IPS-18a (cell line): ENCODE data around the gene TNFRSF4.

Experiments used
- H3K27ac ChIP-seq: one replicate; pipeline ENCODE4 v1.5.1; 2013; ENCODE audit warnings: low read length
- H3K27me3 ChIP-seq: one replicate; pipeline ENCODE4 v1.6.1; 2013; ENCODE audit warnings: mild to moderate bottlenecking, low read length; ENCODE audit not compliant: control insufficient read depth, insufficient read depth
- H3K36me3 ChIP-seq: one replicate; pipeline ENCODE4 v1.6.1; 2013; ENCODE audit warnings: low read depth, low read length; ENCODE audit not compliant: control insufficient read depth
- H3K4me1 ChIP-seq: one replicate; pipeline ENCODE4 v1.6.1; 2013; ENCODE audit warnings: low read depth, low read length; ENCODE audit not compliant: control insufficient read depth
- H3K4me3 ChIP-seq: one replicate; pipeline ENCODE4 v1.5.1; 2013; ENCODE audit warnings: low read length
- H3K9ac ChIP-seq: one replicate; pipeline ENCODE4 v1.6.1; 2013; ENCODE audit warnings: mild to moderate bottlenecking, low read length, moderate library complexity
- H3K9me3 ChIP-seq: one replicate; pipeline ENCODE4 v1.6.1; 2013; ENCODE audit warnings: low read depth, low read length; ENCODE audit not compliant: control insufficient read depth

Gene TNFRSF4

GRCh38 chr1:1213345-1214265, at the start of gene TNFRSF4:
TNFRSF4 (minus strand) TSS chr1:1214153; CDS start chr1:1214127, 26 bp downstream.
- no peaks in the 10 kb centered on the region for H3K27me3 ChIP-seq
- no peak within 1 kb of the TSS for H3K4me3 ChIP-seq
- H3K9me3 ChIP-seq: no peaks in the 10 kb centered on the region
- no peak within 1 kb of the TSS for H3K27ac ChIP-seq
- peaks cover 6% of the 10 kb centered on the region for H3K36me3 ChIP-seq
- H3K4me1 ChIP-seq: no peaks in the 10 kb centered on the region
- H3K9ac ChIP-seq: no peak within 1 kb of the TSS

- Histone ChIP-seq H3K4me3 (no peak overlapping the region), H3K27ac (no peak overlapping the region), H3K27me3 (no peaks in the 10 kb centered on the region), H3K9me3 (no peaks in the 10 kb centered on the region), H3K4me1 (peaks cover 2% of the 10 kb centered on the region), H3K9ac (no peak overlapping the region), H3K36me3 (peaks cover 45% of the 10 kb centered on the region)
These were observed 48.8 kb upstream of the TNFRSF4 start for GRCh38 chr1:1262758-1263157.

- no peaks in the 10 kb centered on the region for H3K9me3 ChIP-seq
- H3K9ac ChIP-seq: no peak overlapping the region
- peaks cover 6% of the 10 kb centered on the region for H3K4me1 ChIP-seq
- H3K36me3 ChIP-seq: peaks cover 39% of the 10 kb centered on the region
- no peaks in the 10 kb centered on the region for H3K27me3 ChIP-seq
- H3K4me3 ChIP-seq: no peak overlapping the region
- no peak overlapping the region for H3K27ac ChIP-seq
These were observed 48.1 kb upstream of the TNFRSF4 start for GRCh38 chr1:1262071-1262470.

- no peak overlapping the region for H3K4me3 ChIP-seq
- H3K36me3 ChIP-seq: peaks cover 40% of the 10 kb centered on the region
- peaks cover 6% of the 10 kb centered on the region for H3K4me1 ChIP-seq
- no peaks in the 10 kb centered on the region for H3K27me3 ChIP-seq
- no peak overlapping the region for H3K27ac ChIP-seq
- no peak overlapping the region for H3K9ac ChIP-seq
- no peaks in the 10 kb centered on the region for H3K9me3 ChIP-seq
These were observed 47.0 kb upstream of the TNFRSF4 start for GRCh38 chr1:1260843-1261560.

GRCh38 chr1:1259951-1260600, 46.1 kb upstream of the TNFRSF4 start:
- Histone ChIP-seq H3K9ac (no peak overlapping the region), H3K36me3 (peaks cover 36% of the 10 kb centered on the region), H3K9me3 (no peaks in the 10 kb centered on the region), H3K4me3 (no peak overlapping the region), H3K4me1 (peaks cover 6% of the 10 kb centered on the region), H3K27me3 (no peaks in the 10 kb centered on the region), H3K27ac (no peak overlapping the region)

- Histone ChIP-seq H3K27ac (no peak overlapping the region), H3K27me3 (no peaks in the 10 kb centered on the region), H3K9ac (no peak overlapping the region), H3K9me3 (no peaks in the 10 kb centered on the region), H3K4me3 (no peak overlapping the region), H3K36me3 (peaks cover 36% of the 10 kb centered on the region), H3K4me1 (peaks cover 6% of the 10 kb centered on the region)
These were observed 45.6 kb upstream of the TNFRSF4 start for GRCh38 chr1:1259540-1259939.

GRCh38 chr1:1259119-1259488, 45.2 kb upstream of the TNFRSF4 start:
- peaks cover 6% of the 10 kb centered on the region for H3K4me1 ChIP-seq
- H3K27me3 ChIP-seq: no peaks in the 10 kb centered on the region
- H3K4me3 ChIP-seq: no peak overlapping the region
- H3K36me3 ChIP-seq: peaks cover 36% of the 10 kb centered on the region
- no peak overlapping the region for H3K9ac ChIP-seq
- no peaks in the 10 kb centered on the region for H3K9me3 ChIP-seq
- H3K27ac ChIP-seq: no peak overlapping the region

GRCh38 chr1:1256956-1257871, 43.3 kb upstream of the TNFRSF4 start:
- Histone ChIP-seq H3K9ac (no peak overlapping the region), H3K9me3 (no peaks in the 10 kb centered on the region), H3K27me3 (no peaks in the 10 kb centered on the region), H3K36me3 (peaks cover 22% of the 10 kb centered on the region), H3K4me3 (no peak overlapping the region), H3K4me1 (peaks cover 6% of the 10 kb centered on the region), H3K27ac (no peak overlapping the region)

GRCh38 chr1:1255611-1256010, 41.7 kb upstream of the TNFRSF4 start:
- Histone ChIP-seq H3K36me3 (peaks cover 19% of the 10 kb centered on the region), H3K27ac (no peak overlapping the region)

GRCh38 chr1:1255078-1255477, 41.1 kb upstream of the TNFRSF4 start:
- H3K4me1 ChIP-seq: peaks cover 6% of the 10 kb centered on the region
- peaks cover 19% of the 10 kb centered on the region for H3K36me3 ChIP-seq
- no peak overlapping the region for H3K4me3 ChIP-seq
- H3K27ac ChIP-seq: no peak overlapping the region
- H3K9me3 ChIP-seq: no peaks in the 10 kb centered on the region
- no peak overlapping the region for H3K9ac ChIP-seq
- no peaks in the 10 kb centered on the region for H3K27me3 ChIP-seq

More at GRCh38 chr1:1255611-1256010, 41.7 kb upstream of the TNFRSF4 start:
- H3K27me3 ChIP-seq: no peaks in the 10 kb centered on the region
- H3K4me1 ChIP-seq: peaks cover 6% of the 10 kb centered on the region
- H3K4me3 ChIP-seq: no peak overlapping the region
- H3K9ac ChIP-seq: no peak overlapping the region
- H3K9me3 ChIP-seq: no peaks in the 10 kb centered on the region

- Histone ChIP-seq H3K36me3 (peaks cover 16% of the 10 kb centered on the region), H3K27ac (no peak overlapping the region)
These were observed 40.7 kb upstream of the TNFRSF4 start for GRCh38 chr1:1254667-1254998.

More at GRCh38 chr1:1254667-1254998, 40.7 kb upstream of the TNFRSF4 start:
- H3K9me3 ChIP-seq: no peaks in the 10 kb centered on the region
- no peaks in the 10 kb centered on the region for H3K27me3 ChIP-seq
- H3K4me1 ChIP-seq: peaks cover 6% of the 10 kb centered on the region
- H3K4me3 ChIP-seq: no peak overlapping the region
- no peak overlapping the region for H3K9ac ChIP-seq
